CD4-positive, alpha-beta T cell (primary cell): ENCODE data around the gene CHP1. TPM values are rescaled to one million over a fixed set of nuclear protein-coding genes. Genes with fewer than 3 reads are reported as not detected.
"Not testable (repeated sequence)": the region's sequence is repeated elsewhere in the genome, so short reads cannot be mapped to it uniquely, and the experiment has no call there.

Experiments used
- ATAC-seq: fragments of 200-7000 bp; cut with Tn5 transposase; one replicate; pipeline ENCODE4 v1.10.0; 2022; ENCODE audit warnings: mild to moderate bottlenecking; ENCODE audit not compliant: poor library complexity
- CTCF ChIA-PET: fragments of 350-600 bp; sonication (Branson Sonifier 250); formaldehyde crosslinking; loops from one replicate; lab custom pipeline; 2021; ENCODE audit warnings: antibody characterized with exemption, inconsistent platforms; lab: Charles Lee
- POLR2A ChIA-PET: fragments of 350-600 bp; sonication (Branson Sonifier 250); formaldehyde crosslinking; loops from one replicate; lab custom pipeline; 2021; ENCODE audit warnings: antibody characterized with exemption, inconsistent platforms; lab: Charles Lee
- DNase-seq, 14 experiments: peaks; one replicate each; pipeline ENCODE4 v3.0.0-alpha.2; 2013 to 2020; ENCODE audit warnings: mixed read lengths in 2 of 14
- H3K27ac ChIP-seq, 2 donors: one replicate each; pipeline versions ENCODE4 v1.5.1 to v1.7.0; 2013; ENCODE audit warnings: low read length in 2 of 2, low read depth in 1 of 2, mild to moderate bottlenecking in 1 of 2
- H3K27me3 ChIP-seq, 2 experiments: 1 replicate in 1 of 2; 2 replicates in 1 of 2; pipeline versions ENCODE4 v1.6.1 to v1.7.0; 2013; ENCODE audit warnings: low read length in 2 of 2, control low read depth in 1 of 2, mild to moderate bottlenecking in 1 of 2, moderate library complexity in 1 of 2; ENCODE audit not compliant: insufficient read depth in 2 of 2, control insufficient read depth in 1 of 2
- H3K36me3 ChIP-seq: one replicate; pipeline ENCODE4 v1.6.1; 2013; ENCODE audit warnings: low read length, control low read depth; ENCODE audit not compliant: insufficient read depth
- H3K4me1 ChIP-seq: one replicate; pipeline ENCODE4 v1.6.1; 2013; ENCODE audit warnings: low read length, control low read depth; ENCODE audit not compliant: insufficient read depth
- H3K4me3 ChIP-seq: one replicate; pipeline ENCODE4 v1.5.1; 2013; ENCODE audit warnings: mild to moderate bottlenecking, low read length, moderate library complexity
- H3K9me3 ChIP-seq, 2 experiments: 1 replicate in 1 of 2; 2 replicates in 1 of 2; pipeline versions ENCODE4 v1.6.1 to v1.7.0; 2013; ENCODE audit warnings: low read length in 2 of 2, mild to moderate bottlenecking in 2 of 2, control low read depth in 1 of 2, moderate library complexity in 1 of 2; ENCODE audit not compliant: control insufficient read depth in 1 of 2, insufficient read depth in 1 of 2
- H3K27ac Mint-ChIP-seq: one replicate; pipeline ENCODE4 v1.8.0; 2020; ENCODE audit warnings: mixed read lengths
- H3K27me3 Mint-ChIP-seq: one replicate; pipeline ENCODE4 v1.8.0; 2021; ENCODE audit warnings: mixed read lengths
- H3K36me3 Mint-ChIP-seq: one replicate; pipeline ENCODE4 v1.8.0; 2021; ENCODE audit warnings: low read depth, mixed read lengths
- H3K4me1 Mint-ChIP-seq: one replicate; pipeline ENCODE4 v1.8.0; 2021; ENCODE audit warnings: low read depth, mixed read lengths
- H3K4me3 Mint-ChIP-seq: one replicate; pipeline ENCODE4 v1.8.0; 2020; ENCODE audit warnings: mild to moderate bottlenecking, mixed read lengths
- H3K9me3 Mint-ChIP-seq: one replicate; pipeline ENCODE4 v1.8.0; 2020; ENCODE audit warnings: mixed read lengths
- intact Hi-C, 2 experiments: fragments of 100-400 bp; cut with DNase I in 1 of 2; cut with micrococcal nuclease in 1 of 2; formaldehyde crosslinking; loops; one replicate each; pipeline versions ENCODE4 v1.15.1 to v1.9.0; 2023 to 2025; cut with DNase I, micrococcal nuclease
- total RNA-seq, 174 experiments: library from RNA in 2 of 174; stranded (reverse) in 2 of 174; gene quantifications; one replicate each; pipeline ENCODE4 v1.2.3 and lab custom pipeline; 2021 to 2026
- TF ChIP-seq, protein P1 (sequence below): fragments of 200-600 bp; IDR thresholded peaks from one replicate; pipeline ENCODE4 v1.8.0; 2022; ENCODE audit warnings: antibody characterized with exemption, mild to moderate bottlenecking

Gene CHP1
- total RNA-seq, 2 experiments from 2014 or later, result 20.7 to 25.5 TPM

DNA sequence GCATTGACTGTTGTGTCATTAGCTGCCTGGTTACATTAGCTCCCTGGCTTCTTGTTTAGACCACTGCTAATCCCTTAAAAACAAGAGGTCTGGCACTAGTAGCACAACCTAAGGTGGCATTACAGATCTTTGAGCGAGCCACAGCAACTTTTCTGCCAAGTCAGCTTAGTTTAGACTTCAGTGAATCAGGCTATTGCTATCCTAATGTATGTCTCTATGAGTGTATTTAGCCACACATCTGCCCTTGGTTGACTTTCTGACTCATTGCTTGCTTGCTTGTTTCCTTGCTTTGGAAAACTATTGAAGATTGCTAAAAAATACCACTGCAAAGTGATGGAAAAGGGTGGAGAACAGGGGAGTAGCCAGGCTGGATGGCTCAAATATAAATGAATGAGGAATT is 50.2 kb downstream of the CHP1 start:
- Histone ChIP-seq H3K27me3 (no peaks in the 10 kb centered on the region), H3K9me3 (no peaks in the 10 kb centered on the region), H3K27ac (no peak overlapping the region), H3K36me3 (peaks cover 15% of the 10 kb centered on the region), H3K4me1 (peaks cover 14% of the 10 kb centered on the region), H3K4me3 (no peak overlapping the region)
- TF ChIP-seq, protein P1, sequence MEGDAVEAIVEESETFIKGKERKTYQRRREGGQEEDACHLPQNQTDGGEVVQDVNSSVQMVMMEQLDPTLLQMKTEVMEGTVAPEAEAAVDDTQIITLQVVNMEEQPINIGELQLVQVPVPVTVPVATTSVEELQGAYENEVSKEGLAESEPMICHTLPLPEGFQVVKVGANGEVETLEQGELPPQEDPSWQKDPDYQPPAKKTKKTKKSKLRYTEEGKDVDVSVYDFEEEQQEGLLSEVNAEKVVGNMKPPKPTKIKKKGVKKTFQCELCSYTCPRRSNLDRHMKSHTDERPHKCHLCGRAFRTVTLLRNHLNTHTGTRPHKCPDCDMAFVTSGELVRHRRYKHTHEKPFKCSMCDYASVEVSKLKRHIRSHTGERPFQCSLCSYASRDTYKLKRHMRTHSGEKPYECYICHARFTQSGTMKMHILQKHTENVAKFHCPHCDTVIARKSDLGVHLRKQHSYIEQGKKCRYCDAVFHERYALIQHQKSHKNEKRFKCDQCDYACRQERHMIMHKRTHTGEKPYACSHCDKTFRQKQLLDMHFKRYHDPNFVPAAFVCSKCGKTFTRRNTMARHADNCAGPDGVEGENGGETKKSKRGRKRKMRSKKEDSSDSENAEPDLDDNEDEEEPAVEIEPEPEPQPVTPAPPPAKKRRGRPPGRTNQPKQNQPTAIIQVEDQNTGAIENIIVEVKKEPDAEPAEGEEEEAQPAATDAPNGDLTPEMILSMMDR, result no peak
- Mint-ChIP-seq H3K4me1 (peaks cover 30% of the 10 kb centered on the region), H3K36me3 (peaks cover 49% of the 10 kb centered on the region), H3K4me3 (no peak overlapping the region), H3K27ac (peak overlapping the region; percentile 3), H3K9me3 (no peaks in the 10 kb centered on the region), H3K27me3 (no peaks in the 10 kb centered on the region)
- POLR2A ChIA-PET, result no interaction called here
- ATAC-seq, result no peak
- CTCF ChIA-PET, result no interaction called here
- no peak for DNase-seq
- intact Hi-C loops, result loop anchor here in 1 of 2 experiments (5.0 to 10.0 kb wide), 2 partner anchors 384 to 526 kb away; partner anchors contain the start of gene RMDN3

DNA sequence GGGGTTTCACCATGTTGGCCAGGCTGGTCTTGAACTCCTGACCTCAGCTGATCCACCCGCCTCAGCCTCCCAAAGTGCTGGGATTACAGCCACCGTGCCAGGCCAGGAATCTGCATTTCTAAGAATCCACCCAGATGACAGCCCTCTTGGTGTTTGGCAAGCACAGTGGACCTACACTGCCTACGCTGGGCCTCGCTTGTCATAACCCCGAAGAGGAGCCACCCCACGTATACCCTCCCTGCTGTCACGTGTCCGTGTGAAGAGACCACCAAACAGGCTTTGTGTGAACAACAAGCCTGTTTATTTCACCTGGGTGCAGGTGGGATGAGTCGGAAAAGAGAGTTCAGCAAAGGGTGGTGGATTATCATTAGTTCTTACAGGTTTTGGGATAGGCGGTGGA is 51.4 kb downstream of the CHP1 start:
- H3K27me3 ChIP-seq, H3K9me3 ChIP-seq, H3K4me3 ChIP-seq, H3K9me3 Mint-ChIP-seq, ATAC-seq, H3K27ac ChIP-seq, CTCF ChIA-PET, H3K27me3 Mint-ChIP-seq: not testable (repeated sequence)
- peaks cover 22% of the 10 kb centered on the region for H3K4me1 ChIP-seq
- peaks cover 27% of the 10 kb centered on the region for H3K36me3 ChIP-seq
- Mint-ChIP-seq H3K4me3 (peak overlapping the region; percentile 91), H3K27ac (peak overlapping the region; percentile 91), H3K4me1 (peaks cover 40% of the 10 kb centered on the region), H3K36me3 (peaks cover 50% of the 10 kb centered on the region)
- DNase-seq, result peak in 1 of 14 experiments; percentile 20
- POLR2A ChIA-PET, result interaction anchor here (1.2 to 2.6 kb wide), 2 partner anchors 15 to 52 kb away, joined by 3 to 29 read pairs; partner anchors contain the start of genes CHP1 and EXD1
- intact Hi-C loops, result loop anchor here in 1 of 2 experiments (5.0 to 10.0 kb wide), 2 partner anchors 385 to 528 kb away; partner anchors contain the start of gene RMDN3

DNA sequence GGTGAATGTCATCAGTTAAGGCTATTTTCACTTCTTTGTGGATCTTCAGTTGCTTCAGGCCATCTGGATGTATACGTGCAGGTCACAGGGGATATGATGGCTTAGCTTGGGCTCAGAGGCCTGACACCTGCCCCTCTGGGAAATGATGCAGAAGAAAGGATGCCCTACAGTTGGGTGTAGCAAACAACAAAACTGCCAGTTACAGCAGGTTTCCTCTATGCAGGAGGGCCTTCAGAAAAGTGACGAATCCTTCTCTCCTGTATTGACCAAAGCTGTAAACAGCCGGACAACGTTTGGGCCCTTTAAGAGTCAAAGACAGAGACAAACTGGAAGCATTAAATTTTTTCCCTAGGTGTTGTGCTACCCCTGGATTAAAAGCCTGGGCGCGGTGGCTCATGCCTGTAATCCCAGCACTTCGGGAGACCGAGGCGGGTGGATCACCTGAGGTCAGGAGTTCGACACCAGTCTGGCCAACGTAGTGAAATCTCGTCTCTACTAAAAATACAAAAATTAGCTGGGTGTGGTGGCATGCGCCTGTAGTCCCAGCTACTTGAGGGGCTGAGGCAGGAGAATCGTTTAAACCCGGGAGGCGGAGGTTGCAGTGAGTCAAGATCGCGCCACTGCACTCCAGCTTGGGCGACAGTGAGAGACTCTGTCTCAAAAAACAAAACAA is 52.0 kb downstream of the CHP1 start:
- peak overlapping the region; percentile 91 for H3K27ac Mint-ChIP-seq
- H3K4me1 Mint-ChIP-seq, result peaks cover 43% of the 10 kb centered on the region
- H3K27ac ChIP-seq, result peak overlapping the region; percentile 83 to 86
- not testable (repeated sequence) for H3K27me3 Mint-ChIP-seq, H3K9me3 Mint-ChIP-seq, ATAC-seq, H3K27me3 ChIP-seq, H3K9me3 ChIP-seq
- ChIA-PET CTCF (interaction anchor here (1.4 kb wide), 1 partner anchor 52 kb away, joined by 3 read pairs; the partner anchor contains the start of gene CHP1), POLR2A (interaction anchor here (1.0 to 2.6 kb wide), 12 partner anchors 12 to 990 kb away, joined by 3 to 29 read pairs (median 4); partner anchors contain the start of genes CHP1, EXD1, GANC and INO80)
- intact Hi-C loops, result loop anchor here (1.0 to 10.0 kb wide), 3 partner anchors 52 to 528 kb away; partner anchors contain the start of genes CHP1 (in 2 of the 2) and RMDN3 (in 1 of the 2)
- DNase-seq, result peak in 1 of 14 experiments; percentile 21
- peak overlapping the region; percentile 80 for H3K4me3 ChIP-seq
- peaks cover 34% of the 10 kb centered on the region for H3K36me3 ChIP-seq
- H3K4me3 Mint-ChIP-seq, result peak overlapping the region; percentile 91
- H3K36me3 Mint-ChIP-seq, result peaks cover 56% of the 10 kb centered on the region
- H3K4me1 ChIP-seq, result peaks cover 25% of the 10 kb centered on the region
